ENCODE results near the gene GOLGA7B.
A peak's percentile ranks its signal among the peaks of the same experiment; 100 is the strongest.

- TF ChIP-seq POLR2AphosphoS5 (IDR thresholded peaks at IDR 0.05; ENCODE audit: low read depth) (no peak), CTCF (IDR thresholded peaks at IDR 0.05; ENCODE audit: insufficient read depth, low read length) (no peak), GABPA (IDR thresholded peaks at IDR 0.05; ENCODE audit: low read depth) (no peak), REST (IDR thresholded peaks at IDR 0.05; ENCODE audit: insufficient replicate concordance, low read depth) (no peak), SPI1 (IDR thresholded peaks at IDR 0.05; ENCODE audit: borderline replicate concordance, low read depth) (peak; percentile 35; the same call in 1 of the 2 replicates)
These were observed 8.4 kb downstream of the GOLGA7B start for GRCh38 chr10:97858001-97858439.

Measured in HL-60 (cell line).